Pulmonary artery endothelial cell (primary cell): ENCODE measurements around the gene SLIT1. TPM values are rescaled to one million over a fixed set of nuclear protein-coding genes. Genes with fewer than 3 reads are reported as not detected.

Experiments used
- DNase-seq: peaks from one replicate; pipeline ENCODE4 v3.0.0-alpha.2; 2011; ENCODE audit warnings: low read depth, low spot score
- total RNA-seq: library from RNA; depleted of rRNA; stranded (reverse); fragments of >200 nt; gene quantifications from 2 replicates; pipeline ENCODE4 v1.2.3, GENCODE V29; 2014

SLIT1 gene
- total RNA-seq, 1 donor from 2014 or later = under 0.01 TPM

DNA sequence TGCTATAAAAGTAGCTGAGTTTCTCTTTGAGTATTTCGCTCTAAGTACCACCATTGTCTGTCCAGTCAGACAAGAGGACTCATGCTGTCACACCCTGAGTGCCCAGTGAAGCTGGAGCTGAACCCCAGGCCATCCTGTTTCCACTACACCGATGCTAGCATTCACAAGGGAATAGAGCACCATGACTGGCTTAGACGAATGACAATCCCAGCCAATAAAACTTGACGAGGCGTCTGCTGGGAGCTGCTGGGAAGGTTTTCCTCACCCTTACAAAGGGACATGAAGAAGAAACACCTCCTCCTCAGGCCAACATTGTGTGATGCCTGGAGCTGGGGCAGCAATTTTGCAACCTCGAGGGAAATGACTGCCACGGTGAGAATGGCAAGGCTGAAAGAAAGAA lies 17.5 kb upstream of the SLIT1 start:
- no peak for DNase-seq

DNA sequence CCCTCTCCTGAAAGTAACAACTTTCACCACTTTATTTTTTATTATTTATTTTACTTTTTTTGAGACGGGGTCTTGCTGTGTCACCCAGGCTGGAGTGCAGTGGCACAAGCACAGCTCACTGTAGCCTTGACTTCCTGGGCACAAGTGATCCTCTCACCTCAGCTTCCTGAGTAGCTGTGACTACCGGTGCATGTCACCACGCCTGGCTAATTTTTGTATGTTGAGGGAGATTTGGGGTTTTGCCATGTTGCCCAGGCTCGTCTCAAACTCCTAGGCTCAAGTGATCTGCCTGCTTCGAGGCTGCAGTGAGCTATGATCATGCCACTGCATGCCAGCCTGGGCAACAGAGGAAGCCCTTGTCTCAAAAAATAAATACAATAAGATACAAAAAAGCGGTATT lies 14.9 kb upstream of the SLIT1 start:
- DNase-seq = no peak

DNA sequence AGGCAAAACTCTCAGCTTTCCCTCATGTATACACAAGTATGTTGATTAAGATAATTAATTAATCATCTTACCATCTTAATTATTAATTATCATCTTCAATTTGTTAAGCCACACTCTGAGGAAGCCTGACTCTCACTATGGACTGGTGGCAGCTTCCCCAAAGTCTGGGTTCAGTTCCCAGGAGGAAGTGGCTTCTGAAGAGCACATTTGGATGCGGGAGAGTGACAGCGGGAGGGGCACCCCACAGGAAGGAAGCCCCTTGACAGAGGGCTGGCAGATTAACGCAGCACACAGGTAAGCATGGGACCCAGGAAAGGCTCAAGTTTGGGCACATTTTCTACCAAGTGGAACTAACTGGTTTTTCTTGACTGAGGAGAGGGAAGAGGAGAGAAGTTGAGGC lies 13.4 kb upstream of the SLIT1 start:
- DNase-seq = no peak

- DNase-seq = no peak
Observed at GRCh38 chr10:97197030-97197500, 11.3 kb upstream of the SLIT1 start.

GRCh38 chr10:97196223-97197029 lies 10.7 kb upstream of the SLIT1 start:
- no peak for DNase-seq

- no peak for DNase-seq
Observed at GRCh38 chr10:97195706-97196222, 10.0 kb upstream of the SLIT1 start.

- no peak for DNase-seq
Observed at GRCh38 chr10:97192952-97193435, 7.2 kb upstream of the SLIT1 start.

DNA sequence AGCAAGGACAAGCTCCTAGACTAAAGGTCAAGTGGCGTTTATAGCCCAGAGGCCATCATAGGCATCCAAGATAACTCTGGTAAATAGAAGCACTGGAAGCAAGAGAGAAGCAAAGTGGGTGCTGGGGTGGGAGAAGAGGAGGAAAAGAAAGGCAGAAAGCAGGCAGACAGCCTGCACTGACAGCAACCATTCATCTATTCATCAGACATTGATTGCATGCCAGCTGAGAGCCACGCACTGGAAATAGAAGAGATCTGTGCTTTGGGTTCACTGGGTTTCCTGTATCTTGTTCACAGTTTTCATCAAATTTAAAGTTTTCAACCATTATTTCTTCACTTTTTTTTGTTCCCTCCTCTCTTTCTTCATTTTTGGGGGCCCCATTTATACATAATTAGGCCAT lies 4.7 kb upstream of the SLIT1 start:
- no peak for DNase-seq

GRCh38 chr10:97188261-97188711 lies 2.5 kb upstream of the SLIT1 start:
- no peak for DNase-seq

DNA sequence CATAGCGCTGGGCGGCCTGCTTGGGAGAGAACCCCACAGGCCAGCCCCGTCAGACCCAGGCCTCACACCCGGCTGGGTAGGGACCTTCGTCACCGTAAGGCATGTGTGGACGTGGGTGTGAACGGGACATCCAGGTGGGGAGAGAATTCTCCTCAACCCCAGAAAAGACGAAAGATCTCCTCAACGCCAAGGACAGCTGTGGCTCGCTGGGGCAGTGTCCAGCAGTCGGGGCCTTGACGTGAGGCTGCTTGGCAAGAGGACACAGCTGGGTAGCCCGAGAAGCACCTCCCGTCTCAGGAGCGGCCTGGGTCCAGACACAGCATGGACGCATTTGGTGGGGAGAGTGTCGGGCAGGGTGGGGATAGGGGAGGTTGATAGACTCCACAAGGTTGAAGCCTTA lies 1.2 kb upstream of the SLIT1 start:
- no peak for DNase-seq

DNA sequence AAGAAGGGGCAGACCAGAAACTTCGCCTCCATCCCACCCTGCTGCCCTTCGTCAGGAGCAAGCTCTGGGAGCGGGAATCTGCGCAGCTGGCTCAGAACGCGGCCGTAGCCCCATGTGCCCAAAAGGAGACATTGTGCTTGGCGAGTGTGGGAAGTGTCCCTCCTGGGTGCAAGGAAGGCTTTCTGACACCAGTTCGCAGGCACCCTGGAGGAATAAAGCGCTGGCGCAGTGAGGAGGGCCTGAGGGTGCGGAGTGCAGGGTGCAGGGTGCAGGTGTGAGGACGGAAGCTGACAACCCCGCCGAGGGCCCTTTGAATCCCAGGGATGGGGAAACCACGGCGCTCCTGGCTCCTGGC lies 811 bp downstream of the SLIT1 start:
- no peak for DNase-seq

DNA sequence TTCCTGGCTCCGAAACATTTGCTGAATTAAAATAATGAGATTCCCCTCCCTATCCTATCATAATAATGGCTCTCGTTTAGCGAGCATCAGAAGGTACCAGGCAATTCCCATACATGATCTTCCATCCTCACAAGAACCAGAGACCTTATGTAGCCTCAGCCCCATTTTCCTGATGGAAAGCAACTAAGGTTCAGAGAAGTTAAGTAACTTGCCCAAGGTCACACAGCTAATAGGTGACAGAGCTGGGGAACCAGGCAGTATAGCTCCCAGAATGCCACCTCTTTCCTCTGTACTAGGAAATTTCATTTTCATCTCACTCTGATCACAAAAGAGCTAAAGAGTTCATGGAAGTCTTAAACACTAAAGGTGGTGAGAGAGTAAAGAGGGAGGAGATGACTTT lies 2.4 kb downstream of the SLIT1 start:
- no peak for DNase-seq

- no peak for DNase-seq
Observed at GRCh38 chr10:97182288-97182990, 3.3 kb downstream of the SLIT1 start.

GRCh38 chr10:97180986-97181385 lies 4.8 kb downstream of the SLIT1 start:
- no peak for DNase-seq

DNA sequence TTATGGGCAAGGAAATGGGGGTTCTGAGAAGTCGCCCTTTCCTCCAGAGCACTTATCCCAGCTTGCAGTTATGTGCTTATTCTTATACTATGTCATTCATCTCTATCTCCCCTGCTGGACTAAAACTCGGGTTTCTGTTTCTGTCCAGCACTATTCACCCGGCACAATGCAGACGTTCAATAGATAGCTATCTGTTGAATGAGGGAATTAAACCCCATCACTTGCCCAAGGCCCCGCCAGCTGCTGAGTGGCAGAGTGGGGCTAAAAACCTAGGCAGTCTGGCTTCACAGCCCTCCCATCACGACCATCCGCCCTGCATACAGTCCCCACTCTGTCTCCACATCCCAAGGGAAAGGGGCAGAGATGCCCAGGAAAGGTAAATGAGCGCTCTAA lies 5.4 kb downstream of the SLIT1 start:
- no peak for DNase-seq

DNA sequence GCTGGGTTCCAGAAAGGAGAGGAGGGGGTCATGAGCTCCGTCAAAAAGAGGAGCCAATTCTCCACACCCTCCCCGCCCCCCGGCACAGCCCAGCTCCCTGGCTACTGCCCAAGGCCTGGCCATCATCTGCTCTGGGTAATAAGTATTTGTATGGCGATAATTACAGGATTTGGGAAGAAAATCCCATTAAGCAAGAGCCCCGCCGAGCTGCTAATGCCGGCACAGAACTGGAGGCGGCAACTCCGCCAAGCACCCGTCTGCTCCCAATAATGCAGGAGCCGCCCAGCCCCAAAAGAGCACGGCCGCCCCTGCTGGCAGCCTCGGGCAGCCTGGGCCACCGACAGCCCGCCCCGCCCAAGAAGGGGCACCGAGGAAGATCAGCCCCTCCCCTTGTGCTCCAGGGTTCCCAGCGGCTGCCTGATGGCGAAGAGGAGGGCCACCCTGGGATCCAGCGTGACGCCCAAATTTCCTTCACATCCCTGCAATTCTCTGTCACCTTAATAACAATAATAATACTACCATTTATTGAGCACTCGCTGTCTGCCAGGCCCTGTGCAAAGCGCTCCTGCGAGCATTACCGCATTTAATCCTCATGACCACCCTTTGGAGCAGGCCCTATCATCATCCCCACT lies 5.9 kb downstream of the SLIT1 start:
- DNase-seq = no peak

DNA sequence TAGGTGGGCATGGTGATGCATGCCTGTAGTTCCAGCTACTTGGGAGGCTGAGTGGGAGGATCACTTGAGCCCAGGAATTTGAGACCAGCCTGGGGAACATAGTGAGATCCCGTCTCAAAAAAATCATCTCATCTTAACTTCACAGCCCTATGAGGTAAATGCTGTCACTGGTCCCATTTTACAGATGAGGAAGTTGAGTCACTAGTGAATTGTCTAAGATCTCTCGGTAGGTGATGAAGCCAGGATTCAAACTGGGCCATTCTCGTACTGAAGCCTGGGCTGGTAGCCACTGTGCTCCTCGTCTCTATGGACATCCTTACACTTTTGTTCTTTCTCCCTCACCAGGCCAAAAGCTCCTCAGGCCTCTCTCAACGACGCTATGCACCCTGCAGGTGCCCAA lies 6.4 kb downstream of the SLIT1 start:
- DNase-seq = no peak

DNA sequence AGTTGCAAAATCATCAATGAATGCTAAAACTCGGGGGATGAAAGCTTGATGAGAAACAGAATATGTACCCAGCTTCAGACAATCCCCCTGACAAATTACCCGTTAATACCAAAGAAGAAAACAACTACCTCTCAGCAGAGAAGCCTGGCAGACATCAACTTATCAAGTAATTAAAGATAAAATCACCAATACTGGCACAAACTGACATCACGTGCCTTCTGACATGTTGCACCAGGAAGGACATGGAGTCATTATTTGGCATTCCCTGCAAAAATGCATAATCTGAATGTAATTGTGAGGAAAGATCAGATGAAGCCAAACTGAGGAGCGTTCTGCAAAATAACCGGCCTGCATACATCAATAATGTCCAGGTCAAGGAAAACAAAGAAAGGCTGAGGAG lies 7.7 kb downstream of the SLIT1 start:
- DNase-seq = no peak

DNA sequence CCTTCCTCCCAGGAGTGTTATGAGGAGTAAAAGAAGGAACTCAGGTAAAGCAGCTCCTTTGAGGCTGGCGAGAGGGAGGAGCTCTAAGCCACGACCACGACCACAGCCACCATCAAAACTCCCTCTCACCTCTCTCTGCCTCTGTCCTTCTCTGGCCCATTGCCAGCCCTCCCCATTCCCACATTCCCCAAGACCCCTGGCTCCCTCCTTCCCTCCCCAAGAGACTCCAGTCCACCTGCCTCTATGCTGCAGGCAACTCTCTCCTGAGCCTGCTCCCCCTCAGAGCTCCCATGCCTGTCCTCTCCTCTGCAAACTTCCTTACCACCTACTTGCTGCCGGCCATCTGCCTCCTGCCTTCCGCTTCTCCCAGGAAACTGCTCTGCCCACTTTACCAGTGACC lies 9.5 kb downstream of the SLIT1 start:
- no peak for DNase-seq

DNA sequence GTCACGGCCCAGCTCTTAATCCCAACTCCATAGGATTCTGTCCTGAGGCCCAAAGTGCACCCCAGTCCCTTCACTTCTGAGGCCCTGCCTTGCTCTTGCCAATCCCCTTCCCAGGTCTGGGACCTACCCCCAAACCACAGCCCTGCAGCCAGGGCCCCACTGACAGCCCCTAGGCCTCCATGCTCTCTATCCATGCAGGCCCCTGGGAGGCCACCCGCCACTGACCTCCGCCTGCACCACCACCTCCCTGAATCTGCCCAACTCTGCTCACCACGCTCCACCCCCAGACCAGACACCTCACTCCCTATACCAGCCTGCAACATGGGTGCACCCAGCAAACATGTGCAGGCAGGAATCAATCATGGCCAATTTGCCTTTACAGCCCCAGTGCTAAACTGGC lies 10.2 kb downstream of the SLIT1 start:
- no peak for DNase-seq

GRCh38 chr10:97174941-97175340 lies 10.8 kb downstream of the SLIT1 start:
- DNase-seq = no peak

- no peak for DNase-seq
Observed at GRCh38 chr10:97174276-97174775, 11.4 kb downstream of the SLIT1 start.
